IPS-15b (cell line): ENCODE results near the gene ENO1.
A peak's percentile ranks its signal among the peaks of the same experiment; 100 is the strongest.
"Not testable (repeated sequence)": the region's sequence is repeated elsewhere in the genome, so short reads cannot be mapped to it uniquely, and the experiment has no call there.

Experiments used
- H3K27me3 ChIP-seq: one replicate; pipeline ENCODE4 v1.6.1; 2013; ENCODE audit warnings: low read length; ENCODE audit not compliant: control insufficient read depth, insufficient read depth
- H3K36me3 ChIP-seq: one replicate; pipeline ENCODE4 v1.6.1; 2013; ENCODE audit warnings: low read length; ENCODE audit not compliant: control insufficient read depth, insufficient read depth
- H3K4me1 ChIP-seq: one replicate; pipeline ENCODE4 v1.6.1; 2013; ENCODE audit warnings: mild to moderate bottlenecking, low read length; ENCODE audit not compliant: control insufficient read depth, insufficient read depth
- H3K4me3 ChIP-seq: one replicate; pipeline ENCODE4 v1.5.1; 2013; ENCODE audit warnings: low read depth, low read length
- H3K9ac ChIP-seq: one replicate; pipeline ENCODE4 v1.6.1; 2013; ENCODE audit warnings: low read depth, mild to moderate bottlenecking, low read length
- H3K9me3 ChIP-seq: one replicate; pipeline ENCODE4 v1.6.1; 2013; ENCODE audit warnings: mild to moderate bottlenecking, low read length; ENCODE audit not compliant: control insufficient read depth, insufficient read depth

Gene ENO1

GRCh38 chr1:8891401-8891800 lies 12.9 kb upstream of the ENO1 start:
- Histone ChIP-seq H3K27me3 (no peaks in the 10 kb centered on the region), H3K9ac (no peak overlapping the region), H3K36me3 (no peaks in the 10 kb centered on the region), H3K9me3 (no peaks in the 10 kb centered on the region), H3K4me1 (no peaks in the 10 kb centered on the region), H3K4me3 (no peak overlapping the region)

- Histone ChIP-seq H3K4me1 (no peaks in the 10 kb centered on the region), H3K36me3 (no peaks in the 10 kb centered on the region), H3K27me3 (no peaks in the 10 kb centered on the region), H3K9ac (no peak overlapping the region), H3K4me3 (no peak overlapping the region), H3K9me3 (no peaks in the 10 kb centered on the region)
These were observed 11.7 kb upstream of the ENO1 start for GRCh38 chr1:8889925-8890785.

GRCh38 chr1:8889103-8889846 lies 10.8 kb upstream of the ENO1 start:
- Histone ChIP-seq H3K36me3 (no peaks in the 10 kb centered on the region), H3K4me1 (no peaks in the 10 kb centered on the region), H3K4me3 (no peak overlapping the region), H3K9me3 (no peaks in the 10 kb centered on the region), H3K27me3 (no peaks in the 10 kb centered on the region), H3K9ac (no peak overlapping the region)

- Histone ChIP-seq H3K27me3 (no peaks in the 10 kb centered on the region), H3K9me3 (no peaks in the 10 kb centered on the region), H3K36me3 (no peaks in the 10 kb centered on the region), H3K4me3 (no peak overlapping the region), H3K4me1 (peaks cover 3% of the 10 kb centered on the region), H3K9ac (no peak overlapping the region)
These were observed 8.1 kb upstream of the ENO1 start for GRCh38 chr1:8886589-8886988.

GRCh38 chr1:8886031-8886524 lies 7.6 kb upstream of the ENO1 start:
- H3K9ac ChIP-seq, H3K27me3 ChIP-seq, H3K36me3 ChIP-seq, H3K4me3 ChIP-seq, H3K4me1 ChIP-seq, H3K9me3 ChIP-seq: not testable (repeated sequence)

GRCh38 chr1:8884105-8884504 lies 5.6 kb upstream of the ENO1 start:
- not testable (repeated sequence) for H3K9ac ChIP-seq, H3K4me3 ChIP-seq, H3K27me3 ChIP-seq, H3K36me3 ChIP-seq, H3K9me3 ChIP-seq
- H3K4me1 ChIP-seq = peaks cover 16% of the 10 kb centered on the region

GRCh38 chr1:8883491-8883890 lies 5.0 kb upstream of the ENO1 start:
- Histone ChIP-seq H3K4me1 (peaks cover 16% of the 10 kb centered on the region), H3K27me3 (peaks cover 3% of the 10 kb centered on the region), H3K36me3 (no peaks in the 10 kb centered on the region), H3K9ac (no peak overlapping the region), H3K4me3 (no peak overlapping the region), H3K9me3 (no peaks in the 10 kb centered on the region)

GRCh38 chr1:8879922-8880676 lies 1.6 kb upstream of the ENO1 start:
- H3K9ac ChIP-seq = no peak overlapping the region
- H3K27me3 ChIP-seq = peaks cover 3% of the 10 kb centered on the region
- peaks cover 28% of the 10 kb centered on the region for H3K4me1 ChIP-seq
- peaks cover 14% of the 10 kb centered on the region for H3K36me3 ChIP-seq
- H3K4me3 ChIP-seq = peak overlapping the region; percentile 96
- no peaks in the 10 kb centered on the region for H3K9me3 ChIP-seq

GRCh38 chr1:8879464-8879921 lies 1.0 kb upstream of the ENO1 start:
- Histone ChIP-seq H3K36me3 (peaks cover 20% of the 10 kb centered on the region), H3K27me3 (peaks cover 3% of the 10 kb centered on the region), H3K9ac (peak overlapping the region; percentile 37), H3K4me1 (peaks cover 34% of the 10 kb centered on the region), H3K4me3 (peak overlapping the region; percentile 96), H3K9me3 (no peaks in the 10 kb centered on the region)

- H3K4me1 ChIP-seq = peaks cover 38% of the 10 kb centered on the region
- peak overlapping the region; percentile 96 for H3K4me3 ChIP-seq
- H3K36me3 ChIP-seq = peaks cover 23% of the 10 kb centered on the region
- H3K9ac ChIP-seq = peak overlapping the region; percentile 97
- H3K9me3 ChIP-seq = no peaks in the 10 kb centered on the region
- peaks cover 3% of the 10 kb centered on the region for H3K27me3 ChIP-seq
These were observed 395 bp upstream of the ENO1 start for GRCh38 chr1:8878698-8879463.

GRCh38 chr1:8876087-8876486 lies 2.4 kb downstream of the ENO1 start:
- Histone ChIP-seq H3K4me3 (peak overlapping the region; percentile 96), H3K4me1 (peaks cover 47% of the 10 kb centered on the region), H3K9me3 (no peaks in the 10 kb centered on the region), H3K36me3 (peaks cover 49% of the 10 kb centered on the region), H3K9ac (no peak overlapping the region), H3K27me3 (peaks cover 3% of the 10 kb centered on the region)
